Measurements from ENCODE around the gene PEX16.

PEX16 gene

GRCh38 chr11:45872651-45873356 lies 44.9 kb downstream of the PEX16 start:
- Histone ChIP-seq H3K4me3 (replicated peaks; ENCODE audit: insufficient read depth, low read length) (no peak overlapping the region), H3K27ac (replicated peaks) (no peak overlapping the region), H3K27me3 (ENCODE audit: insufficient read depth, poor library complexity, severe bottlenecking) (no peaks in the 10 kb centered on the region)
- peak in 1 of 2 experiments; percentile 30 for DNase-seq (ENCODE audit: low read depth in 1 of 2, low spot score in 1 of 2)
- TF ChIP-seq POLR2AphosphoS5 (IDR thresholded peaks at IDR 0.05; ENCODE audit: low read depth): no peak
- TF ChIP-seq CTCF (IDR thresholded peaks at IDR 0.05; ENCODE audit: insufficient read depth, low read length): peak; percentile 53

- TF ChIP-seq POLR2AphosphoS5 (IDR thresholded peaks at IDR 0.05; ENCODE audit: low read depth) (no peak), GABPA (IDR thresholded peaks at IDR 0.05; ENCODE audit: low read depth) (no peak), REST (IDR thresholded peaks at IDR 0.05; ENCODE audit: insufficient replicate concordance, low read depth) (no peak), CTCF (IDR thresholded peaks at IDR 0.05; ENCODE audit: insufficient read depth, low read length) (no peak), SPI1 (IDR thresholded peaks at IDR 0.05; ENCODE audit: borderline replicate concordance, low read depth) (no peak)
- DNase-seq (ENCODE audit: low read depth in 1 of 2, low spot score in 1 of 2): no peak
- Histone ChIP-seq H3K27me3 (ENCODE audit: insufficient read depth, poor library complexity, severe bottlenecking) (no peaks in the 10 kb centered on the region), H3K27ac (replicated peaks) (no peak overlapping the region), H3K4me3 (replicated peaks; ENCODE audit: insufficient read depth, low read length) (no peak overlapping the region)
These were observed 46.0 kb downstream of the PEX16 start for GRCh38 chr11:45871638-45872037.

- Histone ChIP-seq H3K27me3 (ENCODE audit: insufficient read depth, poor library complexity, severe bottlenecking) (no peaks in the 10 kb centered on the region), H3K27ac (replicated peaks) (no peak overlapping the region), H3K4me3 (replicated peaks; ENCODE audit: insufficient read depth, low read length) (no peak overlapping the region)
- TF ChIP-seq CTCF (IDR thresholded peaks at IDR 0.05; ENCODE audit: insufficient read depth, low read length) (no peak), GABPA (IDR thresholded peaks at IDR 0.05; ENCODE audit: low read depth) (no peak), POLR2AphosphoS5 (IDR thresholded peaks at IDR 0.05; ENCODE audit: low read depth) (no peak), REST (IDR thresholded peaks at IDR 0.05; ENCODE audit: insufficient replicate concordance, low read depth) (no peak), SPI1 (IDR thresholded peaks at IDR 0.05; ENCODE audit: borderline replicate concordance, low read depth) (no peak)
- DNase-seq (ENCODE audit: low read depth in 1 of 2, low spot score in 1 of 2): no peak
These were observed 47.0 kb downstream of the PEX16 start for GRCh38 chr11:45870706-45871105.

GRCh38 chr11:45869551-45869950 lies 48.1 kb downstream of the PEX16 start:
- no peak for DNase-seq (ENCODE audit: low read depth in 1 of 2, low spot score in 1 of 2)
- TF ChIP-seq GABPA (IDR thresholded peaks at IDR 0.05; ENCODE audit: low read depth) (no peak), POLR2AphosphoS5 (IDR thresholded peaks at IDR 0.05; ENCODE audit: low read depth) (no peak), SPI1 (IDR thresholded peaks at IDR 0.05; ENCODE audit: borderline replicate concordance, low read depth) (no peak), CTCF (IDR thresholded peaks at IDR 0.05; ENCODE audit: insufficient read depth, low read length) (no peak), REST (IDR thresholded peaks at IDR 0.05; ENCODE audit: insufficient replicate concordance, low read depth) (no peak)
- no peak overlapping the region for H3K27ac ChIP-seq (replicated peaks)
- H3K4me3 ChIP-seq (replicated peaks; ENCODE audit: insufficient read depth, low read length): no peak overlapping the region
- no peaks in the 10 kb centered on the region for H3K27me3 ChIP-seq (ENCODE audit: insufficient read depth, poor library complexity, severe bottlenecking)

Data from HL-60 (cell line).